Retina (tissue), 1 donor: Measurements from ENCODE around the gene MIGA1.
"Not testable (repeated sequence)": the region's sequence is repeated elsewhere in the genome, so short reads cannot be mapped to it uniquely, and the experiment has no call there.

Source experiments
- DNase-seq: peaks from one replicate; pipeline ENCODE4 v3.0.0-alpha.2; 2016

MIGA1 gene

DNA sequence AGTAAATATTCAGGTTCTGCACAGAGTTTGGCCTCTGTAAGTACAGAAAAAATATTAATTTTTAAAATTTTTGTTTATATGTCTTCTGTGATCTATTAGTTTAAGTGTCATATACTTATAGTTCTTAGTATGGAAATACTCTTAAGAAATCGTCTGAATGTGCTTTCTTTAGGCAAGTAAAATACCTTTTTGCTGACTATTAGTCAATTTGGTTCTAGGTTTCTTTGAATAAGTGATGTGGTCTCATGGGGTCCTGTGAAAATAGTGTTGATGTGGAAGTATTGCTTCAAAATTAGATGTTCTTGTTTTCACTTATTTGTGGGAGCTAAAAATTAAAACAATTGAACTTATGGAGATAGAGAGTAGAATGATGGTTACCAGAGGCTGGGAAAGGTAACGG, 23.9 kb downstream of the MIGA1 start:
- DNase-seq, result no peak

DNA sequence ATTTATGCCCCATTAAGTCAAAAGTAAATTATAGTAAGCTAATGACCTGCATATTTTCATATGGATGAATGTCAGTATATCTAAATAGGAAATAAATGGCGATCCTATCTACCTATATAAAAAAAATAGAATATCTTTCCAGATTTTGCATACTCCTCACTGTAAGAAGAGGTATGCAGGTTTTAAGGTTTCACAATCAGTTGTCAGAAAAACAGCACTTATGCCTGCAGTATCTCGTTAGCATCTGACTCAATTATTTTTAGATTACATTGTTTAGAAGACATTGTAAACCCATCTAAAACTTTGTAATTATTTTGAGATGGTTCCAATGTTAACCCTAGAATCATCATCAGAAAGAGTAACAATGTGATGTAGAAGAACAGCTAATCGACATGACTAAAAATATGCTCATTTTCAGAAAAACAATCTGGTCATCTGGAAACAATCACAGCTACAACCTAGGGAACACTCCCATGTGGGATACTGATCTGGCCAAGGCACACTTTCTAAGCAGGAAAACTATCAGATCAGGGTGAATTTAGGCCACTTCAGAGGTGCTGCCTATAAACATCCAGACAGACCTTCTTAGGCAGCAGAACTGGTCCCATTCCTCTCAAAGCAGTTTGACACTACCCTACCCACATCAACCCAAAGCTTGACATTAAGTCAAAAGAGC, 30.5 kb downstream of the MIGA1 start:
- not testable (repeated sequence) for DNase-seq

GRCh38 chr1:77811589-77811988, 32.1 kb downstream of the MIGA1 start:
- not testable (repeated sequence) for DNase-seq

GRCh38 chr1:77817368-77818209, 38.1 kb downstream of the MIGA1 start:
- no peak for DNase-seq

- DNase-seq, result no peak
Observed at GRCh38 chr1:77820121-77820520, 40.7 kb downstream of the MIGA1 start.

DNA sequence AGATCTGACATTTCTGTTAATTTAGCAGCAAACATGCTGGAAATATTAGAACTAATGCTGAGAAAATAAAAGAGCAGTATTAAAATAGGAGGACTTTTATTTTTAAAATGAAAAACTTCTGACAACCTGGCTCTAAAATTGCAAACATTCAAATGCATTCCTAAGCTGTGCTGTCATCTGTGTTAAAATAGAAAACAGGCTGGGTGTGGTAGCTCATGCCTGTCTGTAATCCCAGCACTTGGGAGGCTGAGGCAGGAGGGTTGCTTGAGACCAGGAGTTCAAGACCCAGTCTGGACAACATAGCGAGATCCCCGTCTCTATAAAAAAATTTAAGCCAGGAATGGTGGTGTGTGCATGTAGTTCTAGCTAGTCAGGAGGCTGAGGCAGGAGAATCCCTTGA, 44.6 kb downstream of the MIGA1 start:
- DNase-seq, result no peak

DNA sequence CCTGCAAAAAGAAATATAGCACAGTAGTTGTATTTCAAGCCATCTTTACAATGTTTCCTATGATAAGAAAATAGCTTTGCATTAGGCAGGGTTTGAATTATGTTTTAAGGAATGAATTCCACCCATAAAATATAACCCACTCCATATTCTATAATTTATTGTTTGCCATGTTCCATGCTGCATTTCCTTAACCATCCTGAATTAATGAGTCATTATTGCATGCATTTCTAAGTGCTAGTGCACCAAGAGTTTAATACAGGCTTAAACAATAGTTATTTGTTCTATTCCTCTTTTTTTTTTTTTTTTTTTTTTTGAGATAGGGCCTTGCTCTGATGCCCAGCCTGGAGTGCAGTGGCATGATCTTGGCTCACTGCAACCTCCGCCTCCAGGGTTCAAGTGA, 45.2 kb downstream of the MIGA1 start:
- no peak for DNase-seq

DNA sequence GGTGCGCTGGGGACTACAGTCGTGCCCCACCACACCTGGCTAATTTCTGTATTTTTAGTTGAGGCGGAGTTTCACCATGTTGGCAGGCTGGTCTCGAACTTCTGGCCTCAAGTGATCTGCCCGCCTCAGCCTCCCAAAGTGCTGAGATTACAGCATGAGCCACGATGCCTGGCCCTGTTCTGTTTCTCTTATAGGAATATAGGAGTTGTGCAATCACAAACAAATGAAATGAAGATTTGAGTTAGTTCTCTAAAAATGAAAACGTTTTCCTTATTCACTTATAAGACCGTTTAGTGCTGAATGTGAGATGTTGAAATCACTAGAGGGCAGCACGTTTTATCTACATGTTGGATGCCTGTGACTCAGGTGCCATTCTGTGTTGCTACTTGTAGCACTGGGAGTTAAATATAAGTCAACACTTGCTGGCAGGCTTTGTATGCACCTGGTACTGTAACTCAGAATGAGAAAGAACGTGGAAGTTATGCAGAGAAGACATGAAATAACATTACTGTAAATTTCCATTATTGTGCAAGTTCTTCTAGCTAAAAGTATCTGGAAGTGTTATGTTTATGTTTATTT, 45.8 kb downstream of the MIGA1 start:
- DNase-seq, result no peak

DNA sequence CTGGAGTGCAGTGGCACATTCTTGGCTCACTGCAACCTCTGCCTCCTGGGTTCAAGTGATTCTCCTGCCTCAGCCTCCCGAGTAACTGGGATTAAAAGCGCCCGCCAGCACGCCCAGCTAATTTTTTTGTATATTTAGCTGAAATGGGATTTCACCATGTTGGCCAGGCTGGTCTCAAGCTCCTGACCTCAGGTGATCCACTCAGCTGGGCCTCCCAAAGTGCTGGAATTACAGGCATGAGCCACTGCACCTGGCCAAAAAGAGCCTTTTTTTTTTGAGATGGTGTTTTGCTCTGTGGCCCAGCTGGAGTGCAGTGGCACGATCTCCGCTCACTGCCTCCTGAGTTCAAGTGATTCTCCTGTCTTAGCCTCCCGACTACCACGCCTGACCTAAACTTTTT, 47.4 kb downstream of the MIGA1 start:
- not testable (repeated sequence) for DNase-seq

GRCh38 chr1:77828098-77828497, 48.6 kb downstream of the MIGA1 start:
- no peak for DNase-seq

- no peak for DNase-seq
Observed at GRCh38 chr1:77829851-77830250, 50.4 kb downstream of the MIGA1 start.

- DNase-seq, result no peak
Observed at GRCh38 chr1:77830946-77831345, 51.5 kb downstream of the MIGA1 start.

- no peak for DNase-seq
Observed at GRCh38 chr1:77831566-77831965, 52.1 kb downstream of the MIGA1 start.

DNA sequence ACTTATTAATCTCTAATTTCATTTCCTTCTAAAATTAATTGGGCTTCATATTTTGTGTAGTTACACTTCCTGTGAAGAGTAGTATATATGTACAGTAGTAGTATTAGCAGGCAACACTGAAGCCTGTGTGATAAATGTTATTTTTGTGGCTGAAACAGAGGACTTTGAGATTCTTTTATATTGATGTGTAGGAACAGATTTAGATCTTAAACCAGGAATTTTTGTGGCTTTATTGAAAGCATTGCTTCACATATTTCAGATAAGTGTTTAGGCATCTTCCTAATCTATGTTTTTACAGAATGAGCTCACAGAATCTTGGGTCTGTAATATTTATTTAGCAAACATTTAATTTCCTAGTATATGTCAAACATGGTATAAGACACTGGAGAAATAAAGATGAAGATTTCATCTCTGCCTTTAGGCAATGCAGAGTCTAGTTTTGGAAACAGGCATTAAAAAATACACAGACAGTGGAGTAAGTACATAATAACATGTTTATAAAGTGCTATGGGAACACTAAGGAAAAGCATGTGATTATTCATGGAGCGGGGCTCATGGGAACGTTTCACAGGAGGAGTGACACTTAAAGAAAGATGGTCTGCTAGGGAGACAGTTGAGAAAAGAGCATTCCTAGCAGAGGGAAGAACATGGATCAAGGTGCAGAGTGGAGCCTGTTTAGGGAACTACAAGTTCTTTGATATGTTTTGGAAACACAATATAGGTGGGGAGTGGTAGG, 52.7 kb downstream of the MIGA1 start:
- no peak for DNase-seq

GRCh38 chr1:77832901-77833300, 53.5 kb downstream of the MIGA1 start:
- no peak for DNase-seq

- no peak for DNase-seq
Observed at GRCh38 chr1:77833521-77834100, 54.2 kb downstream of the MIGA1 start.

GRCh38 chr1:77834771-77835334, 55.4 kb downstream of the MIGA1 start:
- no peak for DNase-seq

DNA sequence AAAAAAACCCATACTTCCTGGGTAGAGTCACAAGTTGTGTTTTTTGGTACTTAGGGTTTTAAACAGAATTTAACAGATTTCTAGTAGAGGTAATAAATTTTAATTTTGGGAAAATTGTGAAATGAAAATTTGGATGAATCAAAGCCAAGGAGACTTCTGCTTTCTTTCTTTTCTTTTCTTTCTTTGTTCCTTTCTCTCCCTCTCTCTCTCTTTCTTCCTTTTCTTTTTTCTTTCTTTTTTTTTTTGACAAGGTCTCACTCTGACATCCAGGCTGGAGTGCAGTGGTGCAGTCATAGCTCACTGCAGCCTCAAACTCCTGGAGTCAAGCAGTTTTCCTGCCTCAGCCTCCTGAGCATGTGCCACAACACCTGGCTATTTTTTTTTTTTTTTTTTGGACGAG, 62.1 kb downstream of the MIGA1 start:
- DNase-seq, result no peak

- DNase-seq, result no peak
Observed at GRCh38 chr1:77845951-77846350, 66.5 kb downstream of the MIGA1 start.

DNA sequence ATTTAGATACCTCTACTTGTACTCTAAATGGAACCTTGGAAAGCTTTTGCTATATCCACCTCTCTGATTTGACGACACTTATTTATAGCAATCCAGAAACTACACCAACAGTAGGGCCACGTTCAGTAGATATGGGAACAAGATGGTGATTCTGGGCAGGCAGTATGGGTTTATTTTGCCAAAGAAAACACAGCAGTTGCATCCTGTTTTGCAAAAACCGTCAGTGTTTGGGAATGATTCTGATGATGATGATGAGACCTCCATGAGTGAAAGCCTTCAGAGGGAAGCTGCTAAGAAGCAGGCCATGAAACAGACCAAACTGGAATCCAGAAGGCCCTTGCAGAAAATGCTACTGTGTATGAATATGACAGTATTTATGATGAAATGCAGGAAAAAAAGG, 67.5 kb downstream of the MIGA1 start:
- DNase-seq, result no peak

GRCh38 chr1:77847621-77848080, 68.2 kb downstream of the MIGA1 start:
- no peak for DNase-seq

- DNase-seq, result no peak
Observed at GRCh38 chr1:77850082-77850481, 70.6 kb downstream of the MIGA1 start.

- DNase-seq, result no peak
Observed at GRCh38 chr1:77857552-77857951, 78.1 kb downstream of the MIGA1 start.
